ENCODE results near the gene PRKCH.
"Not testable (repeated sequence)": the region's sequence is repeated elsewhere in the genome, so short reads cannot be mapped to it uniquely, and the experiment has no call there.

Gene PRKCH

DNA sequence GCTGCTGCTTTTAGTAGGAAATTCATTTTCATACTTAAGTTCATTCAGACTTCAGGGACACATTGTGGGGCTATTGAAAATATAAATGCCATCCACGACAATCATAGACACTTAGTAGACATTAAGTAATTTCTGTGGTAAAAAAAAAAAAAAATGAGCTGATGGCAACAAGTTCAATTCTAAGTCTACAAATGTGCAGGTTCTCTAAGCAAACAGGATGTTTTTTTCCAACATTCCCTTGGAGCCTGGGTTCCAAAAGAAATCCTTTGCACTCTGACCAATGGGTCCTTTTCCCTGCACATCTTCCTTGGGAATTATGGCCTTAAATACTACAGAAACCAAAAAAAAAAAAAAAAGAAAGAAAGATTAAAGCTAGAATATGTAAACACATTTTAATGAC, 198.4 kb downstream of the PRKCH start:
- no peak for DNase-seq

DNA sequence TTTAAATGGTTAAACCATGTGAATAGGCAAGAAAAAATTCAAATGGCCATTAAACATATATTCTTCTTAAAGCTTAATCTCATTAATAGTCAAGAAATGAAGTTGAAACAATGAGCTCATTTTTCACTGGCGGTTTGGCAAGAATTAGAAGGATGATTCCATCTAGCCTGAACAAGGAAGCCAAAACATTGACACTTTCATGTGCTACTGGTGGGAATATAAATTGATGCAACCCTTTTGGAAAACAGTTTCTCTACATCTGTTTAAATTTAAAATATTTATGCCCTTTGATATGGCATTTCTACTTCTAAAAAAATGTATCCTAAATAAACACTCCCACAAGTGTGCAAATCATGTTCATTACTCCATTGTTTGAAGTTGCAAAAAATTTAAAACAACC, 199.2 kb downstream of the PRKCH start:
- no peak for DNase-seq

DNA sequence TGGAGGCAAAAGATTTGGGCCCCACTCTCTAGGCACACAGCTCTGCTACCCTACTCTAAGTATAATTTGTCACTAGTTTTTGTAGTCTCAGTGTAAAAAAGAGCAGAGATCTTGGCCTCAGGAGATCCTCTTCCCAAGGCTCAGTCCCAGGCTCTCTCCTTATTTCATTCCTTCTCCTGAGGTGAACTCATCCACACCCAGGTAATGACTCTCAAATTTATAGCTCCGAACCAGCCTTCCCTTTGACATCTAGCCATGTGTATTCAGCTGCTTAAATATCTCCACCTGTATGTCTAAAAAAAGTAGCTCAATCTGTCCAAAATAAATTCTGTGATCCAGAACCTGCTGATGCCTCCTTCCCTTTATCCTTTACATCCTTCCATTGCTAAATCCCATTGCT, 200.4 kb downstream of the PRKCH start:
- DNase-seq = no peak

DNA sequence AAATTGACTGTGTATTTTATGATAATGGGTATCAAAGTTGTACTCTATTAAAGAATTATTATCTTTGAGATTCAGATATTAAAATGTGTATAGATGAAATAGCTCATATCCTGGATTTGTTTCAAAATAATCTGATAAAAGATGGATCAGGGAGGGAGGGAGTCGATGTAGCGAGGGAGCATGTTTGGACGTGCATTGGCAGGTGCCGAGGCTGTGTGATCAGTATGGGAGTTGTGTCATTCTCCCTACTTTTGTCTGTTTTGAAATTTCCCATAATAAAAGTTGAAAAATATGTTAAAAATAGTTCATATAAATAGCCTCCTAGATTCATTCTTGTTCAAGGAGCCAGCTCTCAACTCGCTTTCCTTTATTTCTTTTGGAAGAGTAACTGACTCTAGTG, 202.4 kb downstream of the PRKCH start:
- DNase-seq = no peak

DNA sequence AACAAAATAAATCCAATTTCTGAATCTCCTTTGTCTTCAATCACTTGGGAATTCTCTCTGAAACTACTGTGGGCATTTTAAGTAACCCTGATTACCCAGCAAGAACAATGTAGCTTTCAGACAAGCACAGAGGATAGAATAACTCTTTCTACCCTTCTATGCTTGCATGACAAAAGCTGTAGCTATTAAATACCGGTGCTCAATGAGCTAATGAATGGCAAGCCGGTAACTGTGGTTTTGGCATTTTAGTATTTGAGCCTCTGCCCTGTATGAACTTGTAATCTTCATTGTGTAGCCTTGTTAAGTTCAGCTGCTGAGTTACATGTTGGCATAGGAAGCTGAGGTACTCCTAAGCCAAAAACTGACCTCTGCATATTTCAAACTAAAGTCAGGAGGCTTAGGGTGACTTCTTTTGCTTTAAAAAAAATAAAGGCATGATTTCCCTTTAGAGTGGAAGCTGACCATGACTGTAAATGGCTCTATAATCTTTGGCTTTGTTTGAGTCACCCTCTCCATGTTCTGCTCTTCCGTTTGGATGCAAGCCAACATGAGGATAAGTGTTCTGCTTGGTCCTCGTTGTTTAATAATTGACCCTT, 202.9 kb downstream of the PRKCH start:
- no peak for DNase-seq

DNA sequence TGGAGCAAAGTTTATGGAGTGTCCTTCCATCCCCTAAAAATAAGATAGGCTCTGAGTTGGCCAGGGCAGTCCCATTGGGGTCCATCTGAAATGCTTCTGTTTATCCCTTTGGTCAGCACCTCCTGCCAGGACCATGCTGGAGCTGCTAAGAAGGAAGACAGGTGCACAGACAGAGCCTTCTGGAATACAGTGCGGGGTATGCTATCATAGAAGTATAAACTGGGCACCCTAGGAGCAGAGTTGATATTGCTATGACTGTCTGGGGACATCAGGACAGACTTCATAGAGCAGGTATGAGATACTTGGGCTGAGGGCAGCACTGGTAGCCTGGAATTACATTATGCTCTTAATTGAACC, 203.5 kb downstream of the PRKCH start:
- no peak for DNase-seq

DNA sequence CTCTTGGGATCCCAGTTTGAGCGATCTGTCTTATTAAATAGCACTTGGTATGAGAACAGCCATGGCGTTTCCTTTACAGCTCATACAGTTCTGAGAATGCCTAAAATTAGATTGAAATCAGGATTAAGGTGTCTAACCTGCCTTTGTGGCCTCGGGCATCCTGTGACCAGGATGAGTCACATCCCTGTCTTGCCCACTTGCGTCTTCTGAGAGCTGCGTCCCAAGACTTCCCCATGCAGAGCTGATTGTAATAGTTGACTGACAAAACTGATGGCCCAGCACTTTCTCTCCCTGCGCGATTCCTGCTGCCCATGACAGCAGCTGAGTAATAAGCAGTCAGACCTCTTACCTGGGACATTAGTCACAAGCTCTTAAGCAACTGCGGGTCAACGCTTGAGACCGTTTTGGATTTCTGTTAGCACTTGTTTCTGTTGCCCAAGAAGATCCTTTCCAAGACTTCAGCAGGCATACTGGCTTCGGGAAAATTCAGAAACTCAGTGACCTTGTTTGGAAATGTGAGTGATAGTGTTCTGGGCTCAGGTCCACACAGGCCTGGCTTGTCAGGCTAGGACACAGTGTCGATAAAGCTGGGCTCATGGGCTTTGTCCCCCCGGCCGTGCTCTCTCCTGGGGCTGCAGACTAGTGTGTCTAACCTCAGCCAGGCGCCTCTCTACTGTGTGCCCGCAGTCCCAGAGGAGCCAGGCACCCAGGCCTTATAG, 204.1 kb downstream of the PRKCH start:
- peak; percentile 13 for DNase-seq

DNA sequence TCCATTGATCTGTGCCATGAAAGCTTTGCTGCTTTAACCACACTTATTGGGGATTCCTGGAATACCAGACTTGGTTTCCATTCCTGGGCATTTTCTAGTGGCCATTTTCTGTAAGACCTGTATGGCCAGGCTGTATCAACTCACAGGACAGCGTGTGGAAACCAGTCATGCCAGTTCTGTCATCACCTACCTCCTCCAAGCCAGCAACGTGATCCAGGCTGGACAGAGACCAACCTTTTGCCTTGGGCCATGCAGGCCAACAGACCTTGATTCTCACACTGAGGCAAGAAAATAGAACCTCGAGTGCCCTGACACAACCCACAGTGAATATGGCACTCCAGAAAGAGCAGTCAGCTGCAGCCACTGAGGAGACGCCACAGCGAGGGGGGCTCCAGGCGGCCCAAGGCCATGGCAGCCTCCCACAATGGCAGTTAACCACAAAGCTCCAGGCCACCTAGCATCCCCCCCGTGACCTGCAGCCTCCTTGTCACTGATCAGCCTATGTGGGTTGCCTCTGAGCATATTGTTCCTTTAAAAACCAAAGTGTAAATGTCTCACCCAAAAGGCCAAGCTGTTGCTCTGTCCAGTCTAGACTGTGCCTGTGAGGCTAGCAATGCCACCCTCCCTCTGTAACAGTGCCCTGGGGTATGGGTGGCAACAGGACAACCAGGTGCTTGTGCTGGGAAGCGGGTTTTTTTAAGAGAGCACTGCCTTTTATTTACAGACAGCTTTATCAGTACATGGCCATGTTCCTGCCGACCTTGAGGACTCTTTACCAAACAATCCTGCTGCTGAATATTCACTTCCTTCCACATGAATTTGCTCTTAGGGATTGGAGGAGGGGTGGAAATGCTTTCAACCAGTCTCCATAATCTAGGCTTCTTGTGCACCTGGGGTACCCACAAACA, 205.3 kb downstream of the PRKCH start:
- DNase-seq = no peak

DNA sequence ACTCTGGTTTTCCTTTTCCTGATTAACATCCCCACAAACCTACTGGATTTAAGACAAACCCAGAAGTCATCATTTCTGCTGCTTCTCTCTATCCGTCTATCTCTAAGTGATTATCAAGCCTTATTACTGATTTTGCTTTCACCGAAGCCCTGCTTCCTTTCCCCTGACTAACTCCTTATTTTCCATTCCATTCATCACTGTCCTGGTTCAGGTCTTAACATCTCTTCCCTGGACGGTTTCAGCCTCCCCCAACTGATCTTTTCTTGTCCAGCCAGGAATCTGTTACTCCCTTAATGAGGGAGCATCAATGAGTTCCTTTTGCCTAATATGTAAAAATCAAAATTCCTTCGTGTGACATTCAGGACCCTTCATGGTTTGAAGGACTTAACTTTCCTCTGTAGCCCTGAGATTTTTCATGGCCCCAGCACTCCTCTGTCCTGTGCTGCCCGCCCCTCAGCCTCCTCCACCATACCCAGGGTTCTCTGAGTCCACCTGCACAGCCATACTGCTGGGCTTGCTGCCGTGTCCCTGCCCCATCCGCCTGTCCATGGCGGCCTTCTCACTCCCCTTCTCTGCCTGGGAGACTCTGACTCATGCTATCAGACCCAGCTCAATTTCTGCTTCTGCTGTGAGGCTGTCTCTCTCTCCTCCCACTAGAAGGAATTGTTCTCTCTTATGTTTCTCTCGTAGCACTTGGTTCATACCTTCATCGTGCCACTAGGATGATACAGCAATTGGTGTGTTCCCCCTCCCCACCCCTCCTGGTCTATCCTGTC, 206.1 kb downstream of the PRKCH start:
- DNase-seq = no peak

DNA sequence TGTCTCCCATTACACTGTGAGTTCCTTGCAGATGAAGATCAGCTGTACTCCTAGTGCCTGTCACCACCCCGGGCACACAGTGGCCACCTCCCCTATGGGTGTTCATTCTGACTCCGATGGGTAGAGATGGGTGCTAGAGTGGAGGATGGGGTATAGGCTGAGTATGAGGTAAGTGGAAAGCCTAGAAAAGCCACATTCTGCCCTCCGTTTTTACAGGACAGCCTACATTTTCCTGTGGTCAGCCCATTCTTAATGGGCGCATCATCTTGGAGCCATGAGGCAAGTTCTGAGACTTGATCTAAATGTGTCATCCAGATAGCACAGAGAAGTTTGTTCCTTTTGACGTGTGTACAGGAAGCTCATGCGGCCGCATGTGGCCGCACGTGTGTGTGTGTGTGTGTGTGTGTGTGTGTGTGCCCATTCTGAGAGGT, 207.2 kb downstream of the PRKCH start:
- no peak for DNase-seq

DNA sequence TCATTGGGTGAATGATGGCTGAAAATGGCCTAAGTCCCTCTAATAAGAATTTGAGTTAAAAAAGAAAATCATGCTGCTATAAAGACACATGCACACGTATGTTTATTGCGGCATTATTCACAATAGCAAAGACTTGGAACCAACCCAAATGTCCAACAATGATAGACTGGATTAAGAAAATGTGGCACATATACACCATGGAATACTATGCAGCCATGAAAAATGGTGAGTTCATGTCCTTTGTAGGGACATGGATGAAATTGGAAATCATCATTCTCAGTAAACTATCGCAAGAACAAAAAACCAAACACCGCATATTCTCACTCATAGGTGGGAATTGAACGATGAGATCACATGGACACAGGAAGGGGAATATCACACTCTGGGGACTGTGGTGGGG, 208.0 kb downstream of the PRKCH start:
- not testable (repeated sequence) for DNase-seq

DNA sequence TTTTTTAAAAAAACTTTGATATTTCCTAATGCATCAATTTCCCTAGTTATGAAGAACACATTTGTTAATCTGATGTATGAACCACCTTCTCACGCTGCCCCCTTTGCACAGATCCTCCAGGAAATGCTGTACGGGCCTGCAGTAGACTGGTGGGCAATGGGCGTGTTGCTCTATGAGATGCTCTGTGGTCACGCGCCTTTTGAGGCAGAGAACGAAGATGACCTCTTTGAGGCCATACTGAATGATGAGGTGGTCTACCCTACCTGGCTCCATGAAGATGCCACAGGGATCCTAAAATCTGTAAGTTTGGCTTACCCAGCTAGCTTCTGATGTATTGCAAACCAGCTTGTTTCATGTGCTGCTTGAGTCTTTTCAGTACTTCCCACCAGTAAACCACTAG, 208.9 kb downstream of the PRKCH start:
- no peak for DNase-seq

DNA sequence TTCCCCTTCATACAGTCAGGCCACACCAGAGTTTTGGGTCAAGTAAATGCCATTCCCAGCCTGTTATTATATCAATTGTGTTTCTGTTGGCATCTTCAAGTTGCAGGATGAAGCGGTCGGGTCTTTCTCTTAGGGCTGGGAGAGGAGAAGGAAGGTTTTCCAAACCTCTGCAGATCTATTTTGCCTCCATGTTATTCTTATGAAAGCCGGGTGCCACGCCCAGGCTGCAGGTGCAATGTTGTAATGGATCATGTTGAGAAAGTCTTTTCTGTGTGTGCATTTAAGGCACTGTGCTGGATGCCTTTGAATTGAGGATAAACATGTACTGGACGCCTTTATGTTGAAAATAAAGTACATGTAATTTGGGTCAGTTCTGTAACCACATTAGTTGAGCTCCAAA, 209.5 kb downstream of the PRKCH start:
- DNase-seq = no peak

DNA sequence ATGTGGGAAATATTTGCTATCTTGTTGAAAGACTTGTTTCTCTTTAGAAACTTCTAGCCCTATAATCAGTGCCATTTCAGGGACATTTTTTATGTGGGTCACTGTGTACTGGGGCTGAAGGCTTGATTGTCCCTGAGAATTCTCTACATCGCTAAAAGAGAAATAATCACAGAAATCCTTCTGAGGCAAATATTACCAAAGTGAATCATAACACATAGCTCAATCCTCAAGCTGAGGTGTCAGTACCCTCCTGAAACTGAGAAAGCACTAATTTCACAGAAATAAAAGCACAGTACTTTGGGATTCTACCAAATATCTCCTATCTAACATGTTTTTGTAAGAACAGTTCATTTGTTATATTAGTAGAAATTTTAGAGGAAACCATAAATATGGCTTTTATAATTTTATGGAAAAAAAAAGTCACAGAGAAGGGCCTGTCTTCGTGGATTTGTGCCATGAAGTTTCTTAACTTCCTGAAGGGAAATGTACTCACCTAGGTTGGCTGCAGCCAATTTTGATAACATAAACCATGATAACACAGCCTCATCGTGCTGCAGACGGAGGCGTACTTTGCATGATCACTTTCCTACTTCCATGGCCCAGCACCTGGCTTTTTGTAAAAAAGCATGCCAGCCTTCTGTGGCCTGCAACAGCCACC, 210.2 kb downstream of the PRKCH start:
- DNase-seq = no peak

DNA sequence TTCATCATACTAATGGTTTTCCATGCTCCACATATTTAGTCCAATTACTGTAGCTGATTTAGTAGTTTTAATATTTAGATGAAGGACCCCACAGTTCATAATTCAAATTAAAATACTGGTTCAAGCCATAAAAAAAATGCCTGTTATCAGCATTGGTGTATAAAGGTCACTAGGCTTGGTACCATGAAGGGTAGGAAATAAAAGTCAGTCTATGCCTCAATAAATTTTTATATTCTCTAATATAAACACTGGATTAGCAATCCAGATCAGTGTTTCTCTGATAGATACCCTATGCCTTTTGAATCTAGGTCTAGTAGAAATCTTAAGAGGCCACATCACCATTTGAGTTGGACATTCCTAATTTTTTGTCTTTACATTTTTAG, 210.7 kb downstream of the PRKCH start:
- no peak for DNase-seq

DNA sequence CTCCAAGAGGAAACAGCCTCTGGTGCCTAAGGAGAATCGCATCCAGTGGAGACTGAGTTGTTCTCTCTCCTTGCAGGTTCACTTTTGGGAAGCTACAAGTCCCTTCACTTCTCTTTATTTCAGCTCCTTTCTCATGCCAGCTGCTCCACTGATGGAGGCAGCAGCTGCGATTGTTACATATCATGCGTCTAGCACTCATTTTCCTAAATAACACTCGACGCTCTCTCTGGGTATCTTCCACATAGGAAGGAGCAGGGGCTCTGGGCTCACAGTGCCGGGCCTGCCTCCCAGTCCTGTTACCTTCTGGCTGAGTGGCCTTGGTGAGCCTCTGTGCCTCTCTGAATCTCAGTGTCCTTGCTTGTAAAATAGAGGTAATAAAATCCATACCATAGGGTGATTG, 211.4 kb downstream of the PRKCH start:
- no peak for DNase-seq

DNA sequence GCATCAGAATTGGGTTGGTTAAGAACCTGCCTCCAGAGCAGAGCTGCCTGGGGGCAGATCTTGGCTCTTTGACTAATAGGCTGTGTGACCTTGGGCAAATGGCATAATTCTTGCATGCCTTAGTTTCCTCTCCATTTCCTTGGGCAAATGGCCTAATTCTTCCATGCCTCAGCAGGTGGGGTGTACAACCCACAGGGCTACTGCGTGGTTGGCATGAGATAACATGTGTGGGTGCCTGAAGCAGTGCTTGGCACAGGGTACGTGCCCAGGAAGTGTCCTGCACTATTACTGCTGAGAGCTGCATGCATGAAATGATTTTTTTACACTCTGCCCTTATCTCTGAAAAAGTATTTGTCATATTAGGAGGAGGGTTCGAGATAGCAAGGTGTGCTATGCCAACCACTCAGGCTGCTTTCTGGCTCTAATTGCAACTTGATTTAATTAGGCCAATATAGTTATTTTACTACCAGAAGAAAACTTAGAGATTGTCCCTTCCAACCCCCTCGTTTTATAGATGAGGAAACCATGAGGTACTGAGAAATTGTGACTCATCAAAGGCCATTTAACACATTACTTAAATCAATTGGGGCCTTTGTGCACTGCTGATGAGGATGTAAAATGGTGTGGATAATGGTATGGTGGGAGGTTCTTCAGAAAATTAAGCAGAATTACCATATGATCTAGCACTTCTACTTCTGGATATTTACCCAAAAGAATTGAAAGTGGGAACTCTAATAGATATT, 212.3 kb downstream of the PRKCH start:
- no peak for DNase-seq

DNA sequence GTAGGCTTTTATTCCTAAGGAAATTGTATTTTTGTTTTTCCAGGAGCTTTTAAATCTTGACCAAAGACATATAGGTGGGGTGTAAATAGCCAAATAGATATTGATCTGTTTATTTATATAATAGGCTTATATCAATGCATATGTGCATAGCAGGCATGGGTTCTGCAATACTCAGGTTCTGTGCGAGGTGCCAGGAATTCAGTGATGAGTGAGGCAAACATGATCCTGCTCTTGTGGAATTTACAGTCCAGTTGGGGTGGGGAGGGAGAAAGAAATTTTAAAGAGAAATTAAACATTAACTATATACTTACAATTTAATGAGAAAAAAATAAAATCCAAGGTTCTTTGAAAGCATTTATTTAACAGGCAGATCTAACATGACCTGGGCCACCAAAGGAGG, 213.7 kb downstream of the PRKCH start:
- no peak for DNase-seq

DNA sequence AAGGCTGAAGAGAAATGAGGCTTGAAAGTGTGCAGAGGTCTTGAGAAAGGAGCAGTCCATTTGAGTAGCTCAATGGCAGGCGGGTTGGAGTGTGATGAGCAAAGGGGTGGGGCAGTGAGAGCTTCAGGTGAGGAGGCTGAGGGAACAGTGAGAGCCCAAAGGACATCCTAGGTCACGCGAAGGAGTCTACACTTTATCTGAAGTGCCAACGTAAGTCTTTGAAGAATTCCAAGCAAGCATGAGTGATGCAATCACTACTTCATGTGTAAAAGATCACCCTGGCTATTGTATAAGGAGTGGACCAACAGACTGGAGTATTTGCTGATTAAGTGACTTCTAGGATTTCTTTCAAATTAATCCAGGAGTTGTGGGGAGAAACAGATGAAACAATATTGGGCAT, 214.1 kb downstream of the PRKCH start:
- no peak for DNase-seq

DNA sequence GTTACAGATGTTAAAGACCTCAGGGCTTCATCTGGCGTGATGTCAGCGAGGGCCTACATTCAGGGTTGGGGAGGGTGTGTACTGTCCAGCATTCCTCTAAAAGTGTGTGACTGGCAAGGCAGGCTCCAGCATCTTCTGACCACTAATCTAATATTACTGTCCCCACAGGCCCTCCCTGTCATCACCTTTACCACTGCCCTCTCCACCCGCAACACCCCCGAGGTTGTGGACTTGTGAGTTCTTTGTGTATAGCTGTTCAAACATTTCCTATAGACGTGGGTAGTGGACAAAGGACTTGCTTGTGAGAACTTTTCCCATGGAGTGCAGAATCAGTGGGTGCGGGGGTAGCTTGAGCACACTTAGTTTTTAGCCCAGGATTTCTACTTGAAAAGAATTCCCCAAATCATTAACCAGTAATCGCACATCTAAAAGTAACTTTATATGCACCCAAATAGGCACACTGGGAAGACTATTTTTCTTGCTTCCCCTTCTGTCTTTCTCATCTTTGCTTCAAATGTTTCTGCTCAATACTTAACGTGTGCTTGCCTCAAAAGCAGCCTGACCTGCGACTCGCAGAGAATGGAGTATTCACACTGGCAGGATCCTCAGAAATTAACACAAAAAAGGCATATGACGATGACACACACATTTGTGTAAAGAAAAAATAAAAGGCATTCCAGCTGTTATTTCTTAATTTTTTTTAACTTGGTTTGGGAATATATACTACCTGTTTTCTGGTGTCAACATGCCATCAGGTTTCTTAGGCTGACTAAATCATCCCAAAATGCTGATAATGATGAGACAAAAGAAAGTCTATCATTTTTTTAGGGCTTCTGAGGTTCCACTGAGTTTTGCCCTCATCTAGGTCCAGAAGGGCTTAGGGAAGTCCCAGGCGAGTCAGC, 215.5 kb downstream of the PRKCH start:
- no peak for DNase-seq
